ENCODE measurements around the gene EIF5A.

EIF5A gene

DNA sequence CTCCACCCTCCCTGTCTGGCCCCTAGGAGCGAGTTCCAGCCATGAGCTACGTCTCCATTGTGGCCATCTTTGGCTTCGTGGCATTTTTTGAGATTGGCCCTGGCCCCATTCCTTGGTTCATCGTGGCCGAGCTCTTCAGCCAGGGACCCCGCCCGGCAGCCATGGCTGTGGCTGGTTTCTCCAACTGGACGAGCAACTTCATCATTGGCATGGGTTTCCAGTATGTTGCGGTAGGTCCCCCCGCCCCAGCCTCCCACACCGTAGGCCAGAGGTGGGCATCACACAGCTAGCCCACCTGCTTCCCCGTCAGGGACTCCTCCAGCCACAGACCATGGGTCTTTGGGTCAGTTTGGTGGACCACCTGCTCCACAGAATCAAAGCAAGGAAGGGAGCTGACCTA, 21.7 kb upstream of the EIF5A start:
- no peak for DNase-seq (ENCODE audit: low spot score)

DNA sequence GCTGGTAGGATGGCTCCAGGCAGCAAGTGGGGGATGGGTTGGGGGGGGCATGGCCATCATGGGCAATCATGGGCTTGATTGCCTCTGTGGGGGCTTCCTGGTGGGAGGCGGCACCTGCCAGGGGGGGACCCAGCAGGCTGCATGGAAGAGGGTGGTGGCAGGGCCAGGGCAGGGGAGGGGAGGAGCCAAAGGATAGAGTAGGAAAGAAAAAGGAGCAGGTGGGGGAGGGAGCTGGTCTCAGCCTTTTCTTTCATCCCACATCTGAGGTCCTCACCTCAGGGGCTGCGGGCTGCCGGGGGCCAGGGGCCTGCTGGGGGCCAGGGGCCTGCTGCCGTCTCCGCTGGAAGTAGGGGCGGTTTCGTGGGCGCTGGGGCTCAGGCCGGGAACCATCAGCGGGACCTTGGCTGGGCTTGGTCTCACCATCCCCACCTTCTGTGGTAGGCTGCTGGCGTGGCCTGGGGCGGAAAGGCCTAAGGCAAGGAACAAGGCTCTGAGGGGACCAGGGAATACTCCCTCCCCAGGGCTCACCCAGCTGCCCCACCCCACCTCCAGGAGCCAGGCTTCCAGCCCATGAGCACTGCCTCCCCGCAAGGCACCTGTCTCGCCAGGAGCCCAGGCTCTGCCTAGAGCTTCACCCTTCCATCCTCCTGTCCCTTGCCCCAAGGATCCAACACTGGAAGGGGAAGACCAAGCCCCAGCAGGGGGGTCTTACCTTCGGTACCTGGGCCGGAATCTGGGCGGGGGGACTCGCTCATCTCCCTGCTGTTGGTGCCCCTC, 18.0 kb upstream of the EIF5A start:
- DNase-seq (ENCODE audit: low spot score) = no peak

DNA sequence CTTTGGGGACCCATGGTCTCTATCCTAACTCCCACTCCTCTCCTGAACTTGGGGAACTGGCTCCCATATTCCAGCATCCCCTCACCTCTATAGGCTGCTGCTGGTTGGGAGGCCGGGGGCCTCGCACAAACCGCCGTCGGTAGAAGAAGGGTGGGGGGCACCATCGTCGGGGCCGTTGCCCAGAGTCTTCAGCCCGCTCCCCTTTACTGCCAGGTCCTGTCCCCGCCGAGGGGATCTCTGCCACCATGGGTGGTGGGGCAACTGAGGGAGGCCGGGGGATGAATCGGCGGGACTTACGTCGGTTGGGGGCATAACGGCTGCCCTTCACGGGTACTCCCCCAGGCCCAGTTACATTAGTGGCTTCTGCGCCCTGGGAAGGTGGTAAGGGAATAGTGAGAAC, 17.3 kb upstream of the EIF5A start:
- no peak for DNase-seq (ENCODE audit: low spot score)

DNA sequence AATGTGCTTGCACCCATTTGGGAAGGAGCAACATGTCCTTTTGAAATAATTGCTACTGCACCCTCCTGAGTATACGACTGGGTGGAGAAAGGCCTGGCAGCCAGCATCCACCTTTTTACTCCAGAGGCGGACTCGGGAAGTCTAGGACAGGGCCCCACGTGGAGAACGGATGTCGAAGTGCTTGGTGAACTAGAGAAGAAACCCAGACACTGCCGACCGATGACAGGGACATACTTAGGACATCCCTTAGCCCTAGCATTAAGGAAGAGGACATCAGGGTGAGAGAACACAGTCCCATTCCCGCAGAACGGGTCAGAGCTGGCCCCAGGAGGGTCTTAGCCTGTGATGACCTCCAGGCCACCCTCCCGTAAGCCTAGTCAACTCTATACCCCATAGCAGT, 16.7 kb upstream of the EIF5A start:
- no peak for DNase-seq (ENCODE audit: low spot score)

DNA sequence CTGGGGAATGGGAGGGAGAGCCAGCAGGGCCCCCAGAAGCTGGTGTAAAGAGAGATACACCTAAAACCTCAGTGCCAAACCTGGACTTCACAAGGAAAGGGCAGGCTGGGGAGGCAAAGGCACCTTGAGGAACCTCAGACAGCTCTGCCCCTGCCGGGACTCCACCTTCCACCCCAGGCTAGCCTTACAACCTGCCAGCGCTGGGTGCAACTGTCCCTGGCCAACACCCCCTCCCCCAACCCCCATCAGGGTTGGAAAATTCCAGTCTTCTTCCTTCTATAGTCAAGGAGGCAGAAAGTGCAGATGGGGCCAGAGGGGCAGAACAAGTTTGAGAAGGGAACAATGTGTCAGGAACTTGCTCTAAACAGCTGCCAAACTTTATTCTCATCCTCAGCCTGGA, 15.2 kb upstream of the EIF5A start:
- no peak for DNase-seq (ENCODE audit: low spot score)

DNA sequence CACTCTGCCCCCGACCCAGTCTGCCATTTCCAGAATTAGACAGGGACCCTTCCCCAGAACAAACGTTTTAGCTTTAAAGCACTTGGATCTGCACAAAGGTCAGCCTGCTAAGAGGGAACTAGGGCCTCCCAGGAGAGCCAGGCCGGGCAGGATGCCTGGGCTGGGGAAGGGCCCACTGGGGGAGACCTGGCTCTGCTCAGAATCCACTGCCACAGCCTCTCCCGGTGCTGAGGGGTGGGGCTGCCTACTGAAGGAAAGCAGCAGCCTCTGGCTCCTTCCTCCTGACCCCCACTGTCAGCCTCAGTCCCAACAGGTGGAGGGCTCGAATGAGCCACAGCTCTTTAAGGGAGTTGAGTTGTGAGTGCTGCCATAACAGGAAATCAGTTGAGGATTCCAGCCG, 14.7 kb upstream of the EIF5A start:
- DNase-seq (ENCODE audit: low spot score) = no peak

DNA sequence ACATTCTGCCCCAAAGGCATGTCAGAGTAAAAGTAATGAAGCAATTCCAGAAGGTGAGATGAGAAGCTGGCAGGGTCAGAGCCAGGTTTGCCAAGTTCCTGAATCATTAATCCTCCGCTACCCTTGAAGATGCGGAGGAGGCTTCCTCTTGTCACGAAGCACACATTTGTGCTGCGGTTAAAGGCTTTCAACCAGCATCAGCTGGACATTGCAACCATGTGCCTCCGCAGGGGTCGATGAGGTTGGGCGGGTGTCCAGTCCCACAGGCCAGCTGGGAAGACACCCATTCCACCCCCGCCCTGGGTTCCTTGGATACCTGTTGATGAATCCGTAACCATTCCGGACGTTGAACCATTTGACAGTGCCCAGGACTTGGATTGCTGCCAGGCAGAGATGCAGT, 14.3 kb upstream of the EIF5A start:
- no peak for DNase-seq (ENCODE audit: low spot score)

DNA sequence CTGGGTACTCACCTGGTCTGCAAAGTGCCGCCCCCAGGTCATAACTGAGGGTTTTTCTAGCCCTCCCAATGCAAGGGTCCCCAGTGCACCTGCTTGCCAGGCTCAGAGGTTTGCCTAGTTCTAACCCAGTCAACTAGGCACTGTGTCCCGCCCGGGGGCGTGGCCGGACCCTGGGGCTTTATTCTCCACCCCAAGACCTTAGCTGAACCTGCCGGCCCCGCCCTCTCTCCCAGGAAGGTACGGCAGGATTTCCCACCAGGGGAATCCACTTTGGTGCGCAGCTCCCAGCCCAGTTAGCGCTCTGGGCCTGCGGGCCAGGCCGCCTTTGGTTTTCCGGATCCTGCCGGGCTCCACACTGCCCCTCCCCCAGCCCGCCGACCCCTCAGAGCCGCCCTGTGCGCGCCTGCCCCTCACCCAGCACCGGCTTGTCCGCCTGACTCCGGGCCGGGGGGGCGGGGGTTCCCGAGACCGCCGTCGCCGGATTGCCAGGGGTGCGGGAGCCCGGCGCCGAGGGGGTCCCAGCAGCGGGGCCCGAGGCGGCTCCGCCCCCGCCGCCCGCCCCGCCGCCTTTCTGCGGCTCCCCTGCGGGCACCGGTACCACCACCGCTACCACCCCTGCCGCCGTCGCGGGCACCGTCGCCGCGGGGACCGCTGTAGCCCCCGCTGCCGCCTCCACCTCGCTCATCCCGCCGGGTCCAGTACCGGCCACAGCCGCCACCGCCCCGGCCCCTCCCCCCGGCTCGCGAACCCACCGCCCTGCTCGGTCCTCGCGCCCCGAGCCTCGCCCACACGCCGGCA, 13.4 kb upstream of the EIF5A start:
- DNase-seq (ENCODE audit: low spot score) = no peak

DNA sequence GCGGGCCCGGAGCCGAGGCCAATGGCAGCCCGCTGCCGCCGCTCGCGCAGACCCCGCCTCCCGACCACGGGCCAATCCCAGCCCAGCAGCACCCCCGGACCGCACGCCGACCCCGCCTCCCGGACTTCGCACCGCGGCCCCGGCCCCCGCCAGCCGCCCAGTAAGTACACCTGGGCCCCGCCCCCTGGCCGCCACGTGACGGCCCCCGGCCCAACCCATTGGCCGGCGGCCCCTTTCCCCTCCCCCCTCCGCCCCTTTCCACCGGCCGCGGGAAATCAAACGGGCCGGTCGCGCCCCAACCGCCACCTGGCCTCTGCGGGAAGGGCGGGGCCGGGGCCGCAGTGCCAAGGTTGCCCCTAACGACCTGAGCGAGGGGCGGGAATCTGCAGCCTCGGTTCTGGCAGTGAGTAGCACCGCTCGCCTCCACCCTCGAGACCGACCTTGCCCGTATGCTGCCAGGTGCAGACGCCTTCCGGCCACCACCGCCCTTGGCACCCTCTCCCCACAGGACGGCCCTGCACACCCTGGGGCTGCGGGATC, 12.7 kb upstream of the EIF5A start, which contains the start of gene YBX2:
YBX2 (minus strand) TSS at position 26 of the 540 bp plus-strand sequence. CDS start 139 bp downstream, outside the sequence.
- DNase-seq (ENCODE audit: low spot score) = peak; percentile 76

DNA sequence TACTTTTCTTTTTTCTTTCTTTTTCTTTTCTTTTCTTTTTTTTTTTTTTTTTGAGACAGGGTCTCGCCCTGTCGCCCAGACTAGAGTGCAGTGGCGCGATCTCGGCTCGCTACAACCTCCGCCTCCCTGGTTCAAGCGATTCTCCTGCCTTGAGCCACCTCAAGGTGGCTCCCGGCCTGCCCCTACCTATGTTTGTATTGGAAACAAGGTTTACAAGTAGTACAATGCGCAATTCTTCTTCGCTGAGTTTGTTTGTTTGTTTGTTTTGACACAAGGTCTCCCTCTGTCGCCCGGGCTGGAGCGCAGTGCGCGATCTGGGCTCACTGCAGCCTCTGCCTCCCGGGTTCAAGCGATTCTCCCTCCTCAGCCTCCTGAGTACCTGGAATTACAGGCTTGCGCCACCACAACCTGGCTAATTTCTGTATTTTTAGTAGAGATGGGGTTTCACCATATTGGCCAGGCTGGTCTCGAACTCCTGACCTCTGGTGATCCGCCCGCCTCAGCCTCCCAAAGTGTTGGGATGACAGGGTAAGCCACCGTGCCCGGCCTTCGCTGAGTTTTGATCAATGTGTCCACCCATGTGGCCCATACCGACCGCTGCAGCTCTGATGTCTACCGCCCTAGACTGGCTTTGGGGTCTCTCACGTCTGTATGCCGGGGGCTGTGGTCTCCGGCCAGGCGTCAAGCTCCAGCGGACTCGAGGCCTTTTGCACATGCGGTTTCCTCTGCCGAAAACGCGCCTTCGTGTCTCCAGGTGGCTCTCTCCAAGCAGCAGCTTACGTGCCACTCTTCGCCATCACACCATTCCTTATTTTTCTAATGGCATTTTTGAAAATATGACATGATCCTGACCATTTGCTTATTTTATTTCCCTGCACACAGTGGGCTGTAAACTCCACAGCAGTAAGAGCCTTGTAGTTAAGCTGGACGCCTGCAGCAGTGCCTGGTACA, 11.9 kb upstream of the EIF5A start:
- DNase-seq (ENCODE audit: low spot score) = no peak

DNA sequence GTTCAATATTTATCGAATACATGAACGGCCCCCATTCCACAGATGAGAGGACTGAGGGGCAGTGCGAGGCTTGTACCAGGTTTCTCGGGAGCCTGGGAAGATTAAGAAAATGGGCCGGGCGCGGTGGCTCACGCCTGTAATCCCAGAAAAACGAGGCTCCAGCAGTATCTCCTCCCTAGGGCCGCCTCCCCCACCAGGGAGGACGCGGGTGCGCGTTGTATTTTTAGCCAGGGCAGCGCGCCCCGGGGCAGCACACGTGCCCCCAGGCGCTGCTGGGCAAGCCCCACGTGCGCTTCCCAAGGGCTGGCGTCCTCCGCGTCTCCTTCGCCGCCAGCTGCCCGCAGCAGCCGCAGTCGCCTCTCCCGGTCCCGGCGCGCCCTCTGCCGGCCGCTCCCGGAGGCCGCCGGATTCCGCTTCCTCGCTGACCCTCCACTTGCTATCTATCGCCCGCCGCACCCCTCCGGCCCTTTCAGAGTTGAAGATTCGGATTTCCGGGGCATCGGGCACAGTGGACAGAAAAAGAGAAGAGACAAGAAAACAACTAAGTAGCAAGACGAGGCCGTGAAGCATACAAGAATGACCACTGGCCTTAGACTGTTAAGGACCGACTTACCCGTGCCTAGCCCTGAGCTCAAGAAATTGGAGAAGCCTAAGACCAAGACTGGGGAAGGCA, 11.1 kb upstream of the EIF5A start:
- peak; percentile 68 for DNase-seq (ENCODE audit: low spot score)

DNA sequence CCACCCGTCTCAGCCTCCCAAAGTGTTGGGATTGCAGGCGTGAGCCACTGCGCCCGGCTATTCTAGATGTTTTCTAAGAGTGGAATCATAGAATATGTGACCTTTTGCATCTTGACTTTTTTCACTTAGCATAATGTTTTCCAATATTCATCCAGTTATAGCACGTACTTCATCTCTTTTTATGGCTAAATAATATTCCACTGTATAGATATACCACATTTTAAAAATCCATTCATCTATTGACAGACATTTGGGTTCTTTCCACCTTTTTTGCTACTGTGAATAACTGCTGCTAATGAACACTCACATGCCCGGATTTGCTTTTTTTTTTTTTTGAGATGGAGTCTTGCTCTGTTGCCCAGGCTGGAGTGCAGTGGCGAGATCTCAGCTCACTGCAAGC, 3.2 kb upstream of the EIF5A start:
- no peak for DNase-seq (ENCODE audit: low spot score)

DNA sequence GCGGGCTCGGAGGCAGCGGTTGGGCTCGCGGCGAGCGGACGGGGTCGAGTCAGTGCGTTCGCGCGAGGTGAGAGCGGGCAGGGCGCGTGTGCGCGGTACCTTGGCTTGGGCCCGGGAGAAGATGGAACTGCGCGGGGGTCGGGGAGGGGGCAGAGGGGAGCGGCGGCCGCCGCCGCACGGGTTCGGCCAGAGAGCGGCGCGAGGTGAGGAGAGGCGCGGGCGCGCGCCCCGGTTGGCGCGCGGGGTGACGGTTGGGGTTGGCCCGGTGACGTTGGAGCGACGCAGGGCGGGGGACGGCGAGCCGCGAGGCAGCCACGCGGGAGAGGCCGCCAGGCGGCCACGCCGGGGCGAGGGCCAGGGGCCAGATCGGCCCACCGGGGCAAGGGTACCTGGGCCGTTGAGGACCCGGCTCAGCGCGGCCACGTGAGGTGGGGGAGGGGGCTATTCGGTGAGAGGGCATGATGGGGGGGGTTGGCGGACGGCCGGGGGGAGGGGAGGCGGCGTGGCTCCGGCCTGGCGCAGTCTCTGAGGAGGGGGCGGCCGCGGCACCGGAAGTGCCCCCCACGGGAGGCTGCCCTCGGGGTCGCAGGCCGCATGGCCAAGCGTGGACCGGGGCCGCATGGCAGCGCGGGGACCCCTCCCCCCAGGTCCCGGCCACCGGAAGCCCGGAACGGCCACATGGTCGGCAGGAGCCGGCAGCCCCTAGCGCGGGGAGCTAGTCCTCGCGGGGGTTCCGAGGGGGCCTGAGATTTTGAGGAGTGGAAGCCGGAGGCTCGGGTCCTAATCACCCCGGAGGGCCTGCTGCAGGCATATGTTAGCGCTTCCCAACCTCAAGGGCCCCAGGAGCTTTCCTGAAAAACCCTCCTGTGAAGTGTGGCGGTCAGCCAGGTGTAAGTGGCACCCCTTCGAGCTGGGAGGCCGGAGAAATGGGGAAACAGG, 527 bp downstream of the EIF5A start:
- DNase-seq (ENCODE audit: low spot score) = peak; percentile 43

DNA sequence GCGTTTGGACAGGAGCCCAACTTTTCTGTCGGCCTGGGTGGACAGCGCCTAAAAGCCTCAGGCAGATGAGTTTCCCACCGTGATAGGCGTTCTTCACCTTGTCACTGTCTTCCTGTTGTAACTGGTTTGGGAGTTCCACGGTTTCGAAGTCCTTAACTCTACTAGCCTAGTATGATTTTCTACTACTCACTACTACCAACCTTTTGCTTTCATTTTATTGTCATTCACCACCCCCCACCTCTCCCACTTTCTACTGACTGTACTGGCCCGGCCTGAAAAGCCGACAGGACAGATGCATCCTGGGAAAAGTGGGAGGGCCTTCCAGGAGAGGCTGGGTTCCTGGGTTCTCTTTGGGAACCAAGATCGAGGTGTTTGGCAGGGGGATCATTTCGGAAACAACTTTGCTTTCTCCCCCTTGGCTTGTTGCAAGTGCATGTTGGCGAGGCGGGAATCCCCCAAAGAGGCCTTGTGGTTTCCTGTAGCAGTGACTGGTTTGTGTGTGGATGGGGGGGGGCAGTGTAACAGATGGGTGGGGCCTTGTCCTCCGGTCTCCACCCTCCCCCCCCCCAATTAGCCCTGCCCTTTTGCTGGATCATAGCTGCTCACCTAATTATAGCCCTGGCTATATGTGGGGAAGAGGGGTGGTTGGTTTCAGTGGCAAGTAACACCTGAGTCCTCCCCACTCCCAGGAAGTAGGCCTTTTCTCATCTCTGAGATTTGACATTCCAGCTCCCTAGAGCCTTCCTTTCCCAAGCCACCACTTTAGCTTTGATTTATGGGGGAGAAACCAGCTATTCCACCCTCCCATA, 1.4 kb downstream of the EIF5A start:
- peak; percentile 82 for DNase-seq (ENCODE audit: low spot score)

DNA sequence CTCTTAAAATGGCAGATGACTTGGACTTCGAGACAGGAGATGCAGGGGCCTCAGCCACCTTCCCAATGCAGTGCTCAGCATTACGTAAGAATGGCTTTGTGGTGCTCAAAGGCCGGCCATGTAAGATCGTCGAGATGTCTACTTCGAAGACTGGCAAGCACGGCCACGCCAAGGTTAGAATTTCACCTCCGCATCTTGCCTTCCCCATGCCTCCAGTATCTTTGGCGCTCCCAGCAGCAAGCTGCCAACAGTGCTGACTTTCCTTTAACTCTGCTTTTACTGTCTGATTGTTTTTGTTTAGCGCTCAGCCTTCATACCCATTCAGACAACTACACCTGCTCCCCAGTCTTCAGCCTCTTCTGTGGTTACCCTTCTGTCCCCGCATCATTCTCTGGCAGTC, 2.2 kb downstream of the EIF5A start:
- DNase-seq (ENCODE audit: low spot score) = no peak

DNA sequence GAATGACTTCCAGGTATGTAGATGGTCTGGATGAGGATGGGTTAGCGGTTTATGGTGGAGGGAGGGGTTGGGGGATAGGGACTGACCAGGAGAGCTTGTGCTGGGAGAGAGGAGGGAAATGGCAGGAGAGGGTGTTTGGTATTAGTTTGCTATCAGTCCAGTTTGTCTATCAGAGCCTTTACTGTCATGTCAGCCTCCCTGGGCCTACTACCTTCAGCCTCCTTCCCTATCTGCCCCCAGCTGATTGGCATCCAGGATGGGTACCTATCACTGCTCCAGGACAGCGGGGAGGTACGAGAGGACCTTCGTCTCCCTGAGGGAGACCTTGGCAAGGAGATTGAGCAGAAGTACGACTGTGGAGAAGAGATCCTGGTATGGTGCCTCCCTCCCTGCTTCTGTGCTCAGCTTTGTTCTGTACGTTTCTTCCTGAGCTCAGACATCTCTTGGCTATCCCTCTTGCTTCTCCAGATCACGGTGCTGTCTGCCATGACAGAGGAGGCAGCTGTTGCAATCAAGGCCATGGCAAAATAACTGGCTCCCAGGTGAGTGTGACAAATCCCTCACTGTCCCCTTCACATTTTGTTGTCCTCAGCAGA, 3.8 kb downstream of the EIF5A start:
- no peak for DNase-seq (ENCODE audit: low spot score)

DNA sequence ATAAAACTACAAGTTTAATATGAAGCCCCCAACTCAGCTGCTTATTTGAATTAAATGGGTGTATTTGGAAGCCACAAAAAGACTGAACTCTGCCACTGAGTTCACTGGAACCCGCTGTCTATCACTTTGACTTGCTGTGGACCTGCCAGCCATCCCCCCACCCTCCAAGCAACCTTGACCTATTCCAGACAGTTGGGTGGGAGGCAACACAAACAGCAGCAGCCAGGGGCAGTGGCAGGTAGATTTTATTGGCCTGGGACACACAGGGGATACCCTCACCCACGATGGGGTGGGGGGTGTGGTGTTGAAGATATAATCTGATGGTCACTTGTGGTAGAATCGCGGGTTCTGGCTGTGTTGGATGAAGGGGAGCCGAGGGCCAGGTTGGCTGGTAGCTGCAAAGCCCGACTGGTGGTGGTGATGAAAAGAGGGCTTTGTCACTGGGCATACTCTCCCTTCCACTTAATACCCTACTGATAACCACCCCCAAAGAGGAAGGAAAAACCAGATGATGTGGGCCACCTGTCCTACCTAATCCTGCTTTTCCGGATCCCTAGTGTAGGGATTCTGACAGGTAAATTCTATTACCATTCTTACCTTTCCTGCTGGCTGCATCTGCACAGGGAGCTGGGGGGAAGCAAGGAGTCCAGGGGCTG, 5.1 kb downstream of the EIF5A start:
- no peak for DNase-seq (ENCODE audit: low spot score)

DNA sequence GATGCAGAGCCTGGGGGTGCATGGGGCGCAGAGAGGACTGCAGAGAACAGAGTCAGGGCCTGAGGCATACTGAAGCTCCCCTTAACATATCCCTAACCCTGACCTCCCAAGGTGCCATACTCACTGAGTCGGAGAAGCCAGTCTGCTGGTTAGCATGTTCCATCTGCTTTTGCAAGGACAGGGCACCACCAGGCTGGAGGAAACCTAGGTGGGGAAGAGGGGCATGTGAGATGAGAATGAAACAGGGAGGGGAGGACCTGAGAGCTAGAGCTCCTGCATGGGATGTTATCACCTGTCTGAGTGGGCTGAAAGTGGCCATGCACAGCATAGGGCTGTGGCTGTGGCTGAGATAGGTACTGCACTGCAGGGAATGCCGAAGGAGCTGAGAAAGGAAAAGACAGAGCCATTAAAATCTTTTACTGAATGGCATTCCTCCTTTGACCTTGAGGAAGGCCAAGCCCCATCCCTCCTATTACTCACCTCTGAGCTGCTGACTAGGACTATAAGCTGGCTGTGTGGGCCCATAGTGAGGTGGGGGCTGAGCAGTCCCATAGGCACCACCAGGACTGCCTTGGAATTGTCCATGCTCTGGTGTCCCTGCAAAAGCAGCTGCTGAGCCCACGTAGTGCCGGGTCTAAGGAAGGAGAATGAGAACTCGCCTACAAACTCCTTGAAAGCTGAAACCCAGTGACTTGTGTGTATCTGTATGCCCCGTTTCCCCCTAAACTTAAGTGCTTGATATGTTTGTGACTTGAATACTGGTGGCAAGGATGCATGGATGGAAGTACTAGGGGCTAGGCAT, 5.9 kb downstream of the EIF5A start:
- DNase-seq (ENCODE audit: low spot score) = no peak
